Stimulated activated CD8-positive, alpha-beta memory T cell treated with anti-CD3 and anti-CD28 coated beads, Interleukin-2, amount 100 ng/mL, for 48 hours (primary cell): Measurements from ENCODE around the gene GJC1.
"Not testable (repeated sequence)": the region's sequence is repeated elsewhere in the genome, so short reads cannot be mapped to it uniquely, and the experiment has no call there.

Source experiments
- DNase-seq, 2 donors: peaks; one replicate each; pipeline ENCODE4 v3.0.0-alpha.2; 2020; ENCODE audit warnings: low read depth in 2 of 2

Gene GJC1

DNA sequence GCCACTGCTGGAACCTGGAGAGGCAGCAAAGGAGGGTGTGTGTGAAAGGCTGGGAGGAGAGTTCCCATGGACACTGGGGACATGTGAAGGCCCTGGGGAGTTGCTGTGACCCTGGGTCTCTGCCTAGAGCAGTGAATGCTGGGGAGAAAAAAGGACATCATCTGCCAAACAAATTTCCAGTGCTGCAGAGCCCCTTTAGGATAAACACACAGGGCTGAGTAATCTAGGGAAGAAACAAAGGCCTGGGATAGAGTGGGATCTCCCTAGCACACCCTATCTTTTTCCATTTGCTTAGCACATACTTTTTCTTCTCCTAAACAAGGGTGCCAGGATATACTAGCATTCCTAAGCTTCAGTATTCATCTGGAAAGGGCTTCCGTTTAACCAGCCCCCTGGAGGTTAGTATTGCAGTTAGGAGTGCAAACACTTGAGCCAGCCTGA, 14.3 kb upstream of the GJC1 start:
- no peak for DNase-seq

DNA sequence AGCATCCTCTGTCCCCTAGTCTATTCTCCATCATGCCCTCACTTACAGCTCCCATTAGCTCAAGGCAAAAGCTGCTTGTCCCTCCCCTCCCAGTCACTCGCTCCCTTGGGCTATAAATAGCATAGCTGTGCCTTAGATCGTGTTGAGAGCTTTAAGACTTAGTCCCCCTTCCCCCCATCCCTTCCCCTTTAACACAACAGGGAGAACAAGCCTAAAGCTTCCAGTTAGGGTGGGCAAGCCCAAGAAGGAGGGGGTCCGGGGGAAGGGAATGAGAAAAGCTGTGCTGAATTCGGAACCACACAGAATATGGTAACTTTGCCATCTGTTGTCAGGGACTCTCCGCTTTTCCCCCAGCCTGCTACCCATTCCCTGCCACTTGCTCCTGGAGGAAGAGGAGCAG, 12.7 kb upstream of the GJC1 start:
- DNase-seq, result no peak

DNA sequence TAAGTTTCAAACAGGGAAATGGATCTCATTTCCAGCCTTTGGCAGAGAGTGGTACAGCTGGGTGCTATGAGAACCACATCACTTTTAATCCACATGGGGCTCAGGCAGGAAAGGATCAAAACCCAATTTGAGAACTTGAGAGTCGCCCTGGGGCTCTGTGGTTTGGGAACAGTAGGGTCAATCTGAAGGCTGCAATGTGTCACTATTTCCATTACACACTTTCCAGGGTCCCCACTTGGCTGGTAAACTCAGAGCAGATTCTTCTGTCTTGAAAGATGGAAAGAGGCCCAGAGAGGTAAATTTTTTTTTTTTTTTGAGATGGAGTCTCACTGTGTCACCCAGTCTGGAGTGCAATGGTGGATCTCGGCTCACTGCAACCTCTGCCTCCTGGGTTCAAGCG, 10.8 kb upstream of the GJC1 start:
- no peak for DNase-seq

DNA sequence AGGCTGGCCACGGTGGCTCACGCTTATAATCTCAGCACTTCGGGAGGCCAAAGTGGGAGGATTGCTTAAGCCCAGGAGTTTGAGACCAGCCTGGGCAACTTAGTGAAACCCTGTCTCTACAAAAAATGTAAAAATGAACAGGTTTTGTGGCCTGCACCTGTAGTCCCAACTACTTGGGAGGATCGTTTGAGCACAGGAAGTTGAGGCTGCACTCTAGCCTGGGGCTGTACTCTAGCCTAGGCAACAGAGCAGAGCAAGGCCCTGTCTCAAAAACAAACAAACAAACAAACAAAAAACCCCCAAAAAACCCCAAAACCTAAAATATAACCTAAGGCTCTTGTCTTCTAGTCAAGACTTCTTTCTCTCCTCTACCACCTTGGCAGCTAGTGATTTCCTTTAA, 10.2 kb upstream of the GJC1 start:
- no peak for DNase-seq

DNA sequence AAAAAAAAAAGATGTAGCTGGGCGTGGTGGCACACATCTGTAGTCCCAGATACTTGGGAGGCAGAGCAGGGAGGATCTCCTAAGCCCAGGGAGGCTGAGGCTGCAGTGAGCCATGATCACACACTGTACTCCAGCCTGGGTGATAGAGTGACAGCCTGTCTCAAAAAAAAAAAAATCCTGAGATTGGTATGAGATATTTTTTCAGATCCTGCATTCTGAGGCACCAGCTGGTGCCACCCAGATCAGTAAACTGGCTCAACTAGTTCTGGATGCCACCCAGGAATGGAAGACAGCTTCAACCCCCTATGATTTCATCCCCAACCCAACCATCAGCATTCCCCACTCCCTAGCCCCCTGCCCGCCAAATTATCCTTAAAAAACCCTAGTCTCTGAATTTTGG, 7.1 kb upstream of the GJC1 start:
- no peak for DNase-seq

DNA sequence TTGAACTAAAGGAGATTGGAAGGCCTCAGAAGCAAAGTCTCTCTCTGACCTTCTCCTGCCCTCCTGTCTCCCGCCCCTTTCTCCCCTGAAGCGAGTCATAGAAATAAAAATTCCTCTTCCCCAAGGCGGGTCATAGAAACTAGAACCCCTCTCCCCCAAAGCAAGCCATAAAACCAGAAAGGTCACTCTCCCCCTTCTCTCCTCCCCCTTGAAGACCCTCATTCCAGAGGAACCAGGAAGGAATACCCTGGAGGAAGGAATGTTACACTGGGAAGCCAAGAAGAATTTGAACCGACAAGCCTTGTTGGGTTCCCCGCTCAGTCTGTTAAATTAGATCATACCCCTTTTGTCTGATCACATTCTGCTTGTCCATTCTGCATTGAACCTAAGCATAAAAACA, 2.7 kb upstream of the GJC1 start:
- DNase-seq, result no peak

DNA sequence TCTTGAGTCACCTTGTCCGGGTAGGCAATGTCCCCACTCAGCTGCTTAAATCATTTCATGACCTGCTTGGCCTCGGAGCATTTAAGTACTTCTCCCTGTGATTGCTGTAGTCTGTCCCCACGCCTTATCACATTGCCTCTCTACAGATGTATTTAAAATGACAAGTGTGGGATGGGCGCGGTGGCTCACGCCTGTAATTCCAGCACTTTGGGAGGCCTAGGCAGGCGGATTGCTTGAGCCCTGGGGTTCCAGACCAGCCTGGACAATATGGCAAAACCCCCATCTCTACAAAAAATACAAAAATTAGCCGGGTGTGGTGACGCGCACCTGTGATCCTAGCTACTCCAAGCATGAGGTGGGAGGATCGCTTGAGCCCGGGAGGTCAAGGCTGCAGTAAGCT, 1.3 kb upstream of the GJC1 start:
- DNase-seq, result no peak

DNA sequence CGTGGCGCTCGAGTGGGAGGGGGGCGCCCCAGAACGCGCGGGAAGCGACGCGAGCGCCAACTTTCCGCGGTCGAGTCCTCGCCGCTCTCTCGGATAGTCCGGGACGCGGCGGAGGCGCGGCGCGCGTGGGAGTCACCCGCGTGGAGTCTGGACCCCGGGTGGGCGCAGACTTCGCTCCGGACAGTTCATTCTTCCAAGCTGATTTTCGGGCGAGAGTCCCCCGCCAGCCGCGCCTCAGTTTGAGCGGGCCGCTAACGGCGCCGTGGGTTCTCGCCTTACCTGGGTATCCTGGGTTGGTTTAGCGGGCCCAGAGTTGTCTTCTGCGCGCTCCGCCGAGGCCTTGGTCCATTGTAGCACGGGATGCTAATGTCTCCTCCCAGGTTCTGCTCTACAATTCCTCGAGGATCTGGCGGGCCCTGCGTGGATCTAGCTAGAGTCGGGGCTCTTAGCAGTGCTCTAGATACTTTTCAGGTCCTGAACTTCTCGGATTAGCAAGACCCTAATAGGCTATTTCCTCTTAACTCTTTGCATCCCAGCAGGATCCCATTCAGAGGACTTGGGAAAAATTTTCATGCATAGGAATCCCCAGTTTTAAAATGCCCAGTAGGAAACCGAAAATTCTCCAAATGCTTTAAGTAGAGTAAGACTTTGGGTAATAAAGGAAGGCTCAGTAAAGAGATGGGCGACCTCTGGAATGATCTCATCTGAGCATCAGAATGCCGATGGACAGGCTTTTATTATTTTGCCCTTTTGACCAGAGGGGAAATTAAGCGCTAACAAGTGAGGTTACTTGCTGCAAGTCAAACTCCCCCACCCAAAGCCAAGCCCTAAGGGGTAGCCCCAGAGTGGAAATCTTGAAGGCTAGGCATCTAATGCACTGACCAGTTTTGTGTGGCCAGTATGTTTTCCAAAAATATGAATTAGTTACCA, 537 bp upstream of the GJC1 start:
- DNase-seq, result peak in 1 of 2 donors; percentile 1

DNA sequence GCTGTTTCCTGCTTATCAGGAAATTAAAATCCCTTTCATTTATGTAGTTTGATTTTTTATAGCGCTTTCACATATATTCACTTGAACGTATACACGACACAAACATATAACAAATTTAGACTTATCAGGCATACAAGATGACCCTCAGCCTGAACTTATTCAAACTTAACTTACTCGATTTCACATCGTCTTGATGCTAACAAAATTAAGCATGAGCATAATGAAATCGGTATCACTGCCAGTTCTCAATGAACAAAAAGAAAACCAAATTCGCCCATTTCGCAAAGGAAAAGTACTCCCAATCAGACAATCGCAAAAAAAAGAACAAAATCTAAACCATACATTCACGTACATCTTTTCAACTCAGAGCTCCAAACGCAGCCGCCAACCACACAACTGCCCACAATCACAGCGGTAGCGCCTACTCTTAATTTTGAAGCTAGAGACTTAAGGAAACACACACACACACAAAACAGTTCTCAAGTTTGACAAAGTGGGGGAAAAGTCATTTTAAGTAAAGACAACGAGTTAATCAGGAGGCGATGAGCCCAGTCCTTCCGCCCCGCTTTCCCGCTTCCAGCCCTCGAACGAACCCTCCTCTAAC, 1.1 kb downstream of the GJC1 start:
- no peak for DNase-seq

DNA sequence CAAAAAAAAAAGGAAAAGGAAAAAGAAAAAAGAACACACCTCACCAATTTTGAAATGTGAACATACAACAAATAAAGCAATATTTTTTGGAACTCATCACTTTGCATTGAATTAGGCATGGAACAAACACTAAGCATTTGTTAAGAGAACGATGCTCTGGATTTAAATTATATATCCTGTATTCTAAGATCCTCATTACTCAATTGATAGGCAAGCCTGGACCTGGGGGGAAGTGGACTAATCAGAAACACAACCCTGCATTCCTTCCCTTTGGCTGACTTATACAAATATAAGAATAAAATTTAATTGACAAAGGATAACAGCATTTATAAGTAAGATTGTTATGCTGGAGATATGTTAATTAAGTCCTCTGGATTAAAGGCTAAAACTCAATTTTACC, 2.2 kb downstream of the GJC1 start:
- DNase-seq, result no peak

DNA sequence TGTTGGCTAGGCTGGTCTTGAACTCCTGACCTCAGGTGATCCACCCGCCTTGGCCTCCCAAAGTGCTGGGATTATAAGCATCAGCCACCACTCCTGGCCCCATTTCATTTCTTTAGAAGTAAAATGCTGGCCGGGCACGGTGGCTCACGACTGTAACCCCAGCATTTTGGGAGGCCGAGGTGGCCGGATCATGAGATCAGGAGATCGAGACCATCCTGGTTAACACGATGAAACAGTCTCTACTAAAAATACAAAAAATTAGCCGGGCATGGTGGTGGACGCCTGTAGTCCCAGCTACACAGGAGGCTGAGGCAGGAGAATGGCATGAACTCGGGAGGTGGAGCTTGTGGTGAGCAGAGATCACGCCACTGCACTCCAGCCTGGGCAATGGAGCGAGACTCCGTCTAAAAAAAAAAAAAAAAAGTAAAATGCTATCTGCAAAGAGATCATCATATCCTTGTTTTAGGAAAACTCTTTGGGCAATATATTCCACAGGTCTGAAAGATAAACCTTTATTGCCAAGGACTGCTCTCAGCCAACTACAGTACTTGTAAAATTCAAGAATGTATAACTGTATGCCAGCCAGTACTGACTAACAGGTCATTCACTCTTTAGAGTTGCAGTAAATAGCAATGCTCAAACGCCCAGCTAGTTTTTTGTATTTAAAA, 3.8 kb downstream of the GJC1 start:
- no peak for DNase-seq

DNA sequence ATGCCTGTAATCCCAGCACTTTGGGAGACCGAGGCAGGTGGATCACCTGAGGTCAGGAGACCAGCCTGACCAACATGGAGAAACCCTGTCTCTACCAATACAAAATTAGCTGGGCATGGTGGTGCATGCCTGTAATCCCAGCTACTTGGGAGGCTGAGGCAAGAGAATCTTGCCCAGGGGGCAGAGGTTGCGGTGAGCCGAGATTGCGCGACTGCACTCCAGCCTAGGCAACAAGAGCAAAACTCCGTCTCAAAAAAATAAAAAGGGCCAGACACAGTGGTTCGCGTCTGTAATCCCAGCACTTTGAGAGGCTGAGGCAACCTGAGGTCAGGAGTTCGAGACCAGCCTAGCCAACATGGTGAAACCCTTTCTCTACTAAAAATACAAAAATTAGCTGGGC, 4.9 kb downstream of the GJC1 start:
- not testable (repeated sequence) for DNase-seq

DNA sequence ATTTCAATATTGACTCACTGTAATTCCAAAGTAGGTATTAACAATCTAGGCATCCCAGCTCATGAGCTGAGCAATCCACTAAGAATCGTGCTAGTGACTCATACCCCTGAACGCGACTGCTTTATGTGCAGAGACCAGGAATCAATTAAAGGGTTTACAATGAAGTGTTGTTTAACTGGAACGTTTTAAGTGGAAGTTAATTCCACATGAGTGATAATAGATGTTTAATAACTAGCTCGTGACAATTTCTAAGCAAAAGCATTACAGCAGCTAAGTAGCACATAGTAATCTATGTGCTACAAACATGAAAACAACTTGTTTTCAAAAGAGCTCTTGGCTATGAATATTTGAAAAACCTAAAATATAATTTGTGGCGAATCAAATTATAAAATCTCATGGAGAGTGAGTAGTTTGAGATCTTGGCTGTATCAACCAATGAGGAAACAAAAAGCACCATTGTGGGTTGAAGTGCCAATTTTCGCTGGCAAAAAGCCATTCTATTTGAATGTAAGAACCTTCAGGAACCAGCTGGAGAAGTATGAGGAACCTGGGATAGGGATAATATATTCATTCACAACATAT, 9.4 kb downstream of the GJC1 start:
- no peak for DNase-seq

DNA sequence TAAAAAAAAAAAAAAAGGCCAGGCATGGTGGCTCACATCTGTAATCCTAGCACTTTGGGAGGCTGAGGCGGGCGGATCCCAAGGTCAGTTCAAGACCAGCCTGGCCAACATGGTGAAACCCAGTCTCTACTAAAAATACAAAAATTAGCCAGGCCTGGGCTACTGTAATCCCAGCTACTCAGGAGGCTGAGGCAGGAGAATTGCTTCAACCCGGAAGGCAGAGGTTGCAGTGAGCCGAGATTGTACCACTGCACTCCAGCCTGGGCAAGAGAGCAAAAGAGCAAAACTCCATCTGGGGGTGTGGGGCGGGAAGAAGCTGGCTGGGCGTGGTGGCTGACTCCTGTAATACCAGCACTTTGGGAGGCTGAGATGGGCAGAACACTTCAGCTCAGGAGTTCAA, 11.6 kb downstream of the GJC1 start:
- DNase-seq, result not testable (repeated sequence)

DNA sequence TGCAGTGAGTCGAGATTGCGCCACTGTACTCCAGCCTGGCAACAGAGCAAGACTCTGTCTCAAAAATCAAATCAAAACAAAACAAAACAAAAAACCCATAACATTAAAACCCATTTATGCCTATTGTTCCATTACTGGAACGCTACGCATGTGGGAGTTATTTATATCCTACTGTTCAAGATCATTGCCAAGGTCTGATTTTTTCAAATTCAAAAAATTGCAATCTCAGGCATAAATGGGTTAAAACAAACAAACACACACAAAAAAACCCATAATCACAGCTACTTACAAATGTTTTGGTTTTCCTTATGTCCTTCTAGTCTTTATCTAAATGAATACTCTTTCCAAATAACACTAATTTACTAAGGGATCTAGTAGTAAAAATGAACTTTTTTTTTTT, 17.8 kb downstream of the GJC1 start:
- no peak for DNase-seq

DNA sequence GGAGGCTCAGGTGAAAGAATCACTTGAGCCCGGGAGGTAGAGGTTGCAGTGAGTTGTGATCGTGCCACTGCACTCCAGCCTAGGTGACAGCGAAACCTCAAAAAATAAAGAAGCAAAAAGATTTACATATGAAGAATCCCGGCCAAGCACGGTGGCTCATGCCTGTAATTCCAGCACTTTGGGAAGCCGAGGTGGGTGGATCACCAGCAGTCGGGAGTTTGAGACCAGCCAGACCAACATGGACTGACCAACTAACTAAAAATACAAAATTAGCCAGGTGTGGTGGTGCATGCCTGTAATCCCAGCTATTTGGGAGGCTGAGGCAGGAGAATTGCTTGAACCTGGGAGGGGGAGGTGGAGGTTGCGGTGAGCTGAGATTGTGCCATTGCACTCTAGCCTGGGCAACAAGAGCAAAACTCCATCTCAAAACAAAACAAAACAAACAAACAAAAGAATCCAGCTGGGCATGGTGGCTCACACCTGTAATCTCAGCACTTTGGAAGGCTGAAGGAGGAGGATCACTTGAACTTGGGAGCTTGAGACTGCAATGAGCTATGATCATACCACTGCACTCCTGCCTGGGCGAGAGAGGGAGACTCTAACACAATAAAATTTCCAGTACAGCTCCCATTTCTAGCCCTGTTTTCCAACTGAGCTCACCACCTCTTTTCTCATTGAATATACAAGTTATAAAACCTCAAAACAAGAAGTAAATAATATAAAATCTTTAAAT, 21.3 kb downstream of the GJC1 start:
- not testable (repeated sequence) for DNase-seq

DNA sequence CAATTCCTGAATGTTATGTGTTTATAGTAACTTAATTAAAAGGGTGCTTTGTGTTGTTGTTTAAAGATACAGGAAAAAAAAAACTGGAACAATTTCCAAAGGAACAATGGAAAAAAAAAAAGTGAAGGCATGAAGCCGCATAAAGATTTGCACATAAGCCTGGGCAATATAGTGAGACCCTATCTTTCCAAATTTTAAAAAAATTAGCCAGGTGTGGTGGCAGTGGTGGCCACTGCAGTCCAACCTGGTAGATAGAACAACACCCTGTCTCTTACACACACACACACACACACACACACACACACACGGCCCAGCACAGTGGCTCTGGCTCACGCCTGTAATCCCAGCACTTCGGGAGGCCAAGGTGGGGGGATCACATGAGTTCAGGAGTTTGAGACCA, 21.9 kb downstream of the GJC1 start:
- DNase-seq, result no peak

DNA sequence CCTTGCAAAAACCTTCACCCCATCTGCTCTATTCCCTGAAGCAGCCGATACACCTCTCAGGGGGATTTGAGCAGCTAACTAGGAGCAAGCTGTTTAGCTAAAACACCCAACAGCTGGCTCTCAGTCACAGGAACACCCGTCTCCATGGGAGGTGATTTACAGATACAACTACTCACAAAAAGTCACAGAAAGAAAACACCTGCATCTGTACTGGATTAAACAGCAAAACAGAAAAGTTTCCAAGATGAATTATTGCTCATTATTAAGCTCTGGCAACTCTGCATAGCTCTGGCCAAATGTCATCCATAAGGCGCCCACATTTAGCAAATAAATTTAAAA, 22.3 kb downstream of the GJC1 start:
- no peak for DNase-seq

DNA sequence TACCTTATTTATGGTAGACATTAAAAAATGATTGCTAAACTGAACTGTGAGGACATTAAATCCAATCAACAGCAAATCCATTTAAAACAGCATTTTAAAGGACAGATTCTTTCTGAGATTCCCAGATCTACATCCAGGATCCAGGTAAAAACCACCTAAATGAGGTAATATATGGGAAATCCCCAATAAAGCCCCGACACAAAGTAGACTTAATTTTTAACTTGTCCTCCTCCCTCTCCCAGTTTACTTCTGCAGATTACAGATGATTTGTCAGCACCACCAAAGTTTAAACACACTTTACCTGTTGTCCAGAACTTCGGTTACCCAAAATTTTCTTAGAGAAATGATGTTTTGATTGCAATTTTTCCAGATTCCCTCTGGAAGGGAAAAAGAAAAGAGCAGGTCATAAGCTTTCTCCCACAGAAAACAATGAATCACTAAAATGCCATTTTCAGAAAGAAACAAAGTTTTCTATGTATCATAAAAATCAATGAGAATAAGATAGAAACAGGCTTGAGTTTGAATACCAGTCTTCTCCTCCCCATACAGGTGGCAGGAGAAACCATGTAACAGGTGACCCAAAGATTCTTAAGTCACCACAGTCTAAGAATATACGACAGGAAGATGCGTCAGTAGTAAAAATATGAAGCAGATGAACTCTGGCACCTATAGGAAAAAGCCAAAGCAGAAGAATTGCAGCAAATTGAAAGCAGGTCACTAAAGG, 22.8 kb downstream of the GJC1 start:
- DNase-seq, result no peak

DNA sequence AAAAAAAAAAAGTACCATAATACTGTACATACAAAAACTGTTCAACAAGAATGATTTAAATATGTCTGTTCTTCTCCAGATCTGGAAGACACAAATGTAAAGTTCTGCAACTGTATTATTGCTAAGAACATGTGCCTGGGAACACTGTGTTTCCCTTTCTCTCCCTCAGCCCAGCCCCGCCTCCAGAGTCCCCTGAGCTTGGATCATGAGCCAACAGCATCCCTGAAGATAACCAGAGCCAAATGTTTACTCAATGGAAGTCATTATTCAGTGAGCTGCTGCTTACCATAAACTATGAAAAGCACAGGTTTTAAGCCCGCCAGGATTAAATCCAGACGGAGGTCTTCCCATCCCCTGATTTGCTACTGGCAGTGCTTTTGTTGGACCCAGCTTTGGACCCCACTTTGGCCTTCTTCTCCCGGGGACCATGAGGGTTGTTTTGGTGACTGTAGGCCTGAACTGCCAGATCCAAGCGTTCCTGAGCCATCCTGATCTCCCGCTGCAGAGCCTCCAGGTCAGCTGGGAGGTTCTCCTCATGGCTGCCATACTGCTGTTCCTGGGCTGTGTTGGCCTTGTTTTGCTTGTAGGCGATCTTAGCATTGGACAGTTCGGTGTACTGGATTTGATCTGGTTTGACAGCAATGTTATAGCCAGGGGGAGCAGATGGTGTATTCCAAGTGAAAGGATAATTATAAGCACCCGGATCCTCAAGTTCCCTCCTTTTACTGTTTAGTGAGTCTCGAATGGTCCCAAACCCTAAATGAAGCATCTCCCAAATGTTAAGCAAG, 25.6 kb downstream of the GJC1 start:
- DNase-seq, result no peak
